Neuronal stem cell (in vitro differentiated cells): ENCODE data around the gene DIP2C.
A peak's percentile ranks its signal among the peaks of the same experiment; 100 is the strongest.

Experiments used
- DNase-seq: peaks from one replicate; pipeline ENCODE4 v3.0.0-alpha.2; 2013; ENCODE audit warnings: low spot score
- H2AFZ ChIP-seq: one replicate; pipeline ENCODE4 v1.6.1; 2013; ENCODE audit warnings: mild to moderate bottlenecking, low read length, inconsistent platforms
- H2AK5ac ChIP-seq: 2 replicates; pipeline ENCODE4 v1.6.1; 2013; ENCODE audit warnings: low read depth, mild to moderate bottlenecking, inconsistent platforms, low read length, moderate library complexity, mixed read lengths
- H2BK120ac ChIP-seq: 2 replicates; pipeline ENCODE4 v1.6.1; 2013; ENCODE audit warnings: low read depth, mild to moderate bottlenecking, inconsistent platforms, low read length, moderate library complexity, mixed read lengths
- H2BK12ac ChIP-seq: one replicate; pipeline ENCODE4 v1.6.1; 2013; ENCODE audit warnings: low read length, inconsistent platforms
- H2BK15ac ChIP-seq: 2 replicates; pipeline ENCODE4 v1.6.1; 2013; ENCODE audit warnings: mild to moderate bottlenecking, low read length, inconsistent platforms, mixed read lengths
- H2BK5ac ChIP-seq: one replicate; pipeline ENCODE4 v1.6.1; 2013; ENCODE audit warnings: inconsistent platforms, mild to moderate bottlenecking, low read length, moderate library complexity
- H3K14ac ChIP-seq: one replicate; pipeline ENCODE4 v1.6.1; 2013; ENCODE audit warnings: low read length, inconsistent platforms
- H3K18ac ChIP-seq: 2 replicates; pipeline ENCODE4 v1.6.1; 2013; ENCODE audit warnings: low read length, inconsistent platforms
- H3K23ac ChIP-seq: 2 replicates; pipeline ENCODE4 v1.6.1; 2013; ENCODE audit warnings: low read depth, mild to moderate bottlenecking, mixed read lengths, low read length, inconsistent platforms; ENCODE audit not compliant: poor library complexity
- H3K27ac ChIP-seq: replicated peaks from 3 replicates; pipeline ENCODE4 v1.5.1; 2013; ENCODE audit warnings: low read length, inconsistent platforms
- H3K27me3 ChIP-seq, 3 experiments: 2 replicates each; pipeline ENCODE4 v1.6.1; 2013; ENCODE audit warnings: low read length in 3 of 3, mild to moderate bottlenecking in 2 of 3, inconsistent platforms in 1 of 3, low read depth in 1 of 3, mixed read lengths in 1 of 3, moderate library complexity in 1 of 3; ENCODE audit not compliant: control insufficient read depth in 3 of 3, insufficient read depth in 3 of 3
- H3K36me3 ChIP-seq, 2 donors: replicated peaks in 1 of 2; 2 replicates each; pipeline ENCODE4 v1.6.1; 2013; ENCODE audit warnings: low read length in 2 of 2; ENCODE audit not compliant: control insufficient read depth in 2 of 2, insufficient read depth in 2 of 2
- H3K4ac ChIP-seq: 2 replicates; pipeline ENCODE4 v1.6.1; 2013; ENCODE audit warnings: inconsistent platforms, mild to moderate bottlenecking, low read length, moderate library complexity
- H3K4me1 ChIP-seq, 2 donors: 1 replicate in 1 of 2; 2 replicates in 1 of 2; pipeline ENCODE4 v1.6.1; 2013; ENCODE audit warnings: low read length in 2 of 2, low read depth in 1 of 2; ENCODE audit not compliant: control insufficient read depth in 2 of 2, insufficient read depth in 1 of 2
- H3K4me2 ChIP-seq: one replicate; pipeline ENCODE4 v1.6.1; 2013; ENCODE audit warnings: mild to moderate bottlenecking, low read length, inconsistent platforms; ENCODE audit not compliant: insufficient read depth, poor library complexity, severe bottlenecking
- H3K4me3 ChIP-seq, 2 donors: 2 replicates each; pipeline ENCODE4 v1.5.1; 2013; ENCODE audit warnings: low read length in 2 of 2, mild to moderate bottlenecking in 2 of 2, inconsistent platforms in 1 of 2, moderate library complexity in 1 of 2
- H3K79me1 ChIP-seq: one replicate; pipeline ENCODE4 v1.6.1; 2013; ENCODE audit warnings: low read depth, mild to moderate bottlenecking, inconsistent platforms, low read length, moderate library complexity
- H3K9ac ChIP-seq: one replicate; pipeline ENCODE4 v1.6.1; 2013; ENCODE audit warnings: mild to moderate bottlenecking, low read depth, low read length, inconsistent platforms; ENCODE audit not compliant: poor library complexity
- H3K9me3 ChIP-seq, 2 donors: replicated peaks in 1 of 2; 2 replicates each; pipeline versions ENCODE3 to v1.6.1; 2013; ENCODE audit warnings: low read length in 2 of 2, mild to moderate bottlenecking in 2 of 2, inconsistent platforms in 1 of 2, low read depth in 1 of 2, mixed read lengths in 1 of 2, moderate library complexity in 1 of 2; ENCODE audit not compliant: control insufficient read depth in 2 of 2, insufficient read depth in 1 of 2
- H4K8ac ChIP-seq: one replicate; pipeline ENCODE4 v1.6.1; 2013; ENCODE audit warnings: low read depth, mild to moderate bottlenecking, inconsistent platforms, low read length, moderate library complexity
- H4K91ac ChIP-seq: one replicate; pipeline ENCODE4 v1.6.1; 2013; ENCODE audit warnings: low read length, low read depth, mild to moderate bottlenecking, inconsistent platforms; ENCODE audit not compliant: poor library complexity
- WGBS, 2 donors: extraction: QIAGEN DNeasy Blood & Tissue Kit; methylation state at CpG; one replicate each; pipeline ENCODE4 v1.1.7; 2013; ENCODE audit warnings: missing lambda C conversion rate in 2 of 2, mixed read lengths in 1 of 2; ENCODE audit not compliant: insufficient read length in 2 of 2, insufficient replicate concordance in 1 of 2; ENCODE audit errors: extremely low coverage in 2 of 2; 5-methylcytosine and 5-hydroxymethylcytosine counted together

The DIP2C gene

GRCh38 chr10:517241-517830 lies 172.1 kb downstream of the DIP2C start:
- peaks cover 6% of the 10 kb centered on the region for H3K79me1 ChIP-seq
- WGBS, 2 donors = no CpG with 5 or more reads among the region's 11 CpGs
- no peak overlapping the region for H2BK12ac ChIP-seq
- no peaks in the 10 kb centered on the region for H3K27me3 ChIP-seq
- H2AFZ ChIP-seq = no peak overlapping the region
- peaks cover 3 to 9% of the 10 kb centered on the region in 2 donors for H3K36me3 ChIP-seq
- no peak overlapping the region for H2BK15ac ChIP-seq
- no peak overlapping the region for H3K4ac ChIP-seq
- no peak overlapping the region for H3K27ac ChIP-seq
- H2AK5ac ChIP-seq = no peak overlapping the region
- no peak overlapping the region for H3K9ac ChIP-seq
- no peaks in the 10 kb centered on the region for H3K9me3 ChIP-seq
- peaks cover 25 to 30% of the 10 kb centered on the region in 2 donors for H3K4me1 ChIP-seq
- no peak overlapping the region for H2BK5ac ChIP-seq
- no peak for DNase-seq
- H3K14ac ChIP-seq = no peak overlapping the region
- H4K91ac ChIP-seq = no peak overlapping the region
- no peak overlapping the region for H3K4me2 ChIP-seq
- no peak overlapping the region for H3K4me3 ChIP-seq
- no peak overlapping the region for H2BK120ac ChIP-seq
- no peak overlapping the region for H3K23ac ChIP-seq
- no peak overlapping the region for H4K8ac ChIP-seq
- H3K18ac ChIP-seq = no peak overlapping the region

- peaks cover 26 to 27% of the 10 kb centered on the region in 2 donors for H3K4me1 ChIP-seq
- no peak overlapping the region for H2BK5ac ChIP-seq
- H3K9ac ChIP-seq = no peak overlapping the region
- no peak overlapping the region for H2BK15ac ChIP-seq
- no peak overlapping the region for H3K14ac ChIP-seq
- no peak for DNase-seq
- no peak overlapping the region for H2AFZ ChIP-seq
- no peak overlapping the region for H2BK120ac ChIP-seq
- no peaks in the 10 kb centered on the region for H3K9me3 ChIP-seq
- no peak overlapping the region for H2AK5ac ChIP-seq
- H4K91ac ChIP-seq = no peak overlapping the region
- peaks cover 3 to 9% of the 10 kb centered on the region in 2 donors for H3K36me3 ChIP-seq
- no CpG with 5 or more reads among the region's 10 CpGs for WGBS, 2 donors
- no peak overlapping the region for H3K23ac ChIP-seq
- H2BK12ac ChIP-seq = no peak overlapping the region
- peak overlapping the region; percentile 13 for H3K18ac ChIP-seq
- no peak overlapping the region for H3K4ac ChIP-seq
- H4K8ac ChIP-seq = no peak overlapping the region
- H3K27me3 ChIP-seq = no peaks in the 10 kb centered on the region
- no peak overlapping the region for H3K4me3 ChIP-seq
- H3K4me2 ChIP-seq = no peak overlapping the region
- peaks cover 6% of the 10 kb centered on the region for H3K79me1 ChIP-seq
- no peak overlapping the region for H3K27ac ChIP-seq
These were observed 172.7 kb downstream of the DIP2C start for GRCh38 chr10:516764-517163.

GRCh38 chr10:515674-516073 lies 173.8 kb downstream of the DIP2C start:
- peaks cover 21 to 31% of the 10 kb centered on the region in 2 donors for H3K4me1 ChIP-seq
- no peak overlapping the region for H4K8ac ChIP-seq
- H3K9ac ChIP-seq = no peak overlapping the region
- no CpG with 5 or more reads among the region's 8 CpGs for WGBS, 2 donors
- no peak overlapping the region for H2BK15ac ChIP-seq
- no peak overlapping the region for H2AFZ ChIP-seq
- H2AK5ac ChIP-seq = no peak overlapping the region
- no peak overlapping the region for H4K91ac ChIP-seq
- peaks cover 3 to 9% of the 10 kb centered on the region in 2 donors for H3K36me3 ChIP-seq
- H3K9me3 ChIP-seq = no peaks in the 10 kb centered on the region
- DNase-seq = no peak
- H3K14ac ChIP-seq = no peak overlapping the region
- H2BK5ac ChIP-seq = no peak overlapping the region
- H3K4ac ChIP-seq = no peak overlapping the region
- H3K18ac ChIP-seq = no peak overlapping the region
- H3K79me1 ChIP-seq = peaks cover 5% of the 10 kb centered on the region
- no peak overlapping the region for H3K23ac ChIP-seq
- H2BK12ac ChIP-seq = no peak overlapping the region
- H3K27me3 ChIP-seq = no peaks in the 10 kb centered on the region
- H2BK120ac ChIP-seq = no peak overlapping the region
- H3K4me2 ChIP-seq = no peak overlapping the region
- no peak overlapping the region for H3K27ac ChIP-seq
- no peak overlapping the region for H3K4me3 ChIP-seq

- Histone ChIP-seq H3K27me3 (no peaks in the 10 kb centered on the region), H2AK5ac (no peak overlapping the region), H2BK12ac (no peak overlapping the region), H2AFZ (no peak overlapping the region), H3K79me1 (peaks cover 9% of the 10 kb centered on the region), H4K91ac (no peak overlapping the region), H3K4me1 (peaks cover 20 to 31% of the 10 kb centered on the region in 2 donors), H3K4me3 (no peak overlapping the region), H3K9ac (peak overlapping the region; percentile 63), H3K36me3 (peaks cover 3 to 7% of the 10 kb centered on the region in 2 donors), H3K23ac (peak overlapping the region; percentile 22), H2BK5ac (no peak overlapping the region), H3K9me3 (no peaks in the 10 kb centered on the region), H2BK15ac (no peak overlapping the region), H3K4me2 (no peak overlapping the region), H3K18ac (peak overlapping the region; percentile 65), H3K4ac (no peak overlapping the region), H4K8ac (no peak overlapping the region), H2BK120ac (no peak overlapping the region), H3K27ac (no peak overlapping the region), H3K14ac (no peak overlapping the region)
- DNase-seq = no peak
- no CpG with 5 or more reads among the region's 22 CpGs for WGBS, 2 donors
These were observed 175.3 kb downstream of the DIP2C start for GRCh38 chr10:514137-514671.
